ENCODE results near the gene ANKRD9.

The ANKRD9 gene

GRCh38 chr14:102510616-102511520, 1.3 kb upstream of the ANKRD9 start:
- no peak for DNase-seq

GRCh38 chr14:102508774-102509745, 516 bp downstream of the ANKRD9 start:
- no peak for DNase-seq

DNA sequence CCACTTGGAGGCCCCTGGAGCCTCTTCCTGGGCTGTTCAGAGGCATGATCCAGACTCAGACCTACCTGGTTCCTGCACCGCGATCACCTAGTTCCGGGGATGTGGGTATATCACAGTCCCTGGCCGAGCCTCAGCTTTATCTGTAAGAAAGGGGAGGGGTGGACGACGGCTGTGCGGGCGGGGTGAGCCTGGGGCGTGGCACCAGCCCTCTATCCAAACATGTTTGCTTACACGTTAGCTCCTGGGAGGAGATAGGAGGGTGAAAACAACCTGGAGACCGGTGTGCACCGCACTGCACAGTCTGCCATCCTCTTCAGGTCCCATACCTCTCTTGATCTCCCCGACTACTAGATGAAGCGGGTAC, 1.2 kb downstream of the ANKRD9 start:
- no peak for DNase-seq

DNA sequence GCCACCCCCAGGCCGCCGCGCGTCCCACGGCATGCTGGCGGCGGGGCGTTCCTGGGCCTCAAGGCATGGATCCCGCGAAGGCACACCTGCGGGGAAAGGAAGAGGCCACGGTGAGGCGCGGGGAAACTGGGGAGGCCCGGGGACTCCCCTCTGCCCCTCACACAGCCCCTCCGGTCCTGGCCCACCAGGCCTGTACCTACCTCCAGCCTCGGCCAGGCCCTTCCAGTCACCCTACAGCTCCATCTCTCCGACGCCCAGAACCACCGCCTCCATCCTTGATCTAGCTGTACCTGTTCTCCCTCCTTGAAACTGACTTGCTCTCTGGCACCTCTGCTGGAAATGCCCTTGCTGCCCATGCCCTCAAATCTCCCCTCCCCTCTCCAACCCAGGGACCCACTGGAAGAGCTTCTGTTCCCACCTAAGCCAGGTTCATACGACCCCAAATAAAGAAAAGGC, 1.7 kb downstream of the ANKRD9 start:
- DNase-seq: no peak

DNA sequence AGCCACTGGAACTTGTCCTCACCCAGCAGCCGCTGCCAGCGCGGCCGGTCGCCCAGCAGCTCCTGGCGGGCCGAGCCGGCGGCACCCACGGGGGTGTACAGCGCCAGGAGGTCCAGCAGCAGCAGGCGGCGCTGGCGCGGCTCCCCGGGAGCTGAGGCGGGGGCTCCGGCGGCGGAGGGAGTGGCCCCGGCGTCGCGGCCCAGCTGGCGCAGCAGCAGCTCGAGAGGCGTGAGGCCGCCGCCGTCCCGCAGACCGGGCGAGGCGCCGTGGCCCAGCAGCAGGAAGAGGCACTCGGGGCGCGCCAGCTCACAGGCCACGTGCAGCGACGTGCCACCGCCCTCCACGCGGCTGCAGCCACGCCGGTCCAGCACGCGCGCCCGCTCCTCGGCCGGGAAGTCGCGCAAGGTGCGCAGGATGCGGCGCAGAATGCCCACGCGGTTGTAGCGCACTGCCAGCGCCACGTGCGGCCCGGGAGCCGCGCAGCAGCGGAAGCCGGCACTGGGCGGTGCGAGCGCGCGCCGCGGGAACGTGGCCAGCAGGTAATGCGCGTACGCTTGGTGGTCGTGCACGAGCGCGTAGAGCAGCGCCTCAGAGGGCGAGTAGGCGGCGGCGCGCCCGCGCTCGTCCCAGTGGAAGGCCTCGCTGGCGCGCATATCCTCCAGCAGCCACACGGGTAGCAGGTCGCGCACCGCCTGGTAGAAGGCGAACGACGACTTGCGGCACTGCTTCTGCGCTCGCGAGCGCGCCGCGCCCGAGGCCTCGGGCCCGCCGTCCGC, 2.3 kb downstream of the ANKRD9 start:
- no peak for DNase-seq

GRCh38 chr14:102506626-102506925, 3.0 kb downstream of the ANKRD9 start:
- no peak for DNase-seq

DNA sequence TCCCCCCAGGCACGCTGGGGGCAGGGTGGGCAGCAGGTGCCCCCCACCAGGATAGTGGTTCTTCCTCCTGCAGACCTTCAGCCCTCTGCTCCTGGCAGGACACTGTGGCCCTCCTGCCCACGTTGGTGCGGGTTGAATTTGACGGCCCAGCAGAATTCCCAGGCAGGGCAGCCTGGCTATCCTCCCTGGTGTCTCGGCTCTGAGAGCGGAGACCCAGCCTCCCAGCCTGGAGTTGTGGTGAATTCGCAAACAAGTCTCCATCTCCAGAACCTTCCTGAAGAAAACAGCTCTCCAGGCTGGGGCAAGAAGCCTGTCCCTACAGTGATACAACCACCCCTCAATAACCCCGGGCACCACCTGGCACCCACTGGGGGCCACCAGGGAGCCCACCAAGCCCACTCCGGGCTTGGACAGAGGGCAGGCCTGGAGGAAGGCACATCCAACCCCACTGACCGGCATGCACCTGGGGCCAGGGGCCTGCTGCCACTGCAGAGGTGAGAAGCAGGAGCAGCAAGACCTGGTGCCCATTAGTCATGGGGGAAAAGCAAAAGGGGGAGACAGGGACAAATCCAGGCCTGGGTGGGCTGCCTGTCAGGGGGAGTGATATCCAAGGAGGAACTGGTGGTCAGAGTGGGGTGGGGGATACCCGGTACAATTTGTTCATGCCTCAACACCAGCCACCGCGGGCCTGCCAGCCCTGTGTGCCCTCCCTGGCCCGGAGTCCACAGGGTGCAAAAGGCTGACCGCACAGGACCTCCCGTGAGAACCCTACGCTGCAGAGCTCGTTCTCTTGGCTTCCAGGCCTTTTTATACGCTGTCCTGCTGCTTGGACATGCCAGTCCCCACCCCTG, 3.6 kb downstream of the ANKRD9 start:
- no peak for DNase-seq

- DNase-seq: no peak
Measured at GRCh38 chr14:102505000-102505619, 4.5 kb downstream of the ANKRD9 start.

- no peak for DNase-seq
Measured at GRCh38 chr14:102504328-102504999, 5.1 kb downstream of the ANKRD9 start.

GRCh38 chr14:102503641-102504327, 5.8 kb downstream of the ANKRD9 start:
- DNase-seq: no peak

DNA sequence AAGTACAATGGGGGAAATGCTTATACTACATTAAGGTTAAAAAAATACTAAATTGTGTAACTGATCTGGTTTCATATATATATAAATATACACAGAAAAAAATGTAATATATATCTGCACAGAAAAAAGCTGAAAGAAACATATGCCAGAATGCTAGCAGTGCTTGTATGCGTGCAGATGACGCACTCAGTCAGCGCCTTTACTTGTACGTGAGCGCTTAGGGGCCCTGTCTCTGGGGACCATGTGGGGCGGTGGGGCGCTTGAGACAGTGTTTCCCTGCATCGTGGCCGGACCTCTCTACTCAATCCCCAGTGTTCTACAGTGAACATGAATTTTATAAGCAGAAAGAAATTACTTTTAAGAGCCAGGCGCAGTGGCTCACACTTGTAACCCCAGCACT, 7.0 kb downstream of the ANKRD9 start:
- no peak for DNase-seq

DNA sequence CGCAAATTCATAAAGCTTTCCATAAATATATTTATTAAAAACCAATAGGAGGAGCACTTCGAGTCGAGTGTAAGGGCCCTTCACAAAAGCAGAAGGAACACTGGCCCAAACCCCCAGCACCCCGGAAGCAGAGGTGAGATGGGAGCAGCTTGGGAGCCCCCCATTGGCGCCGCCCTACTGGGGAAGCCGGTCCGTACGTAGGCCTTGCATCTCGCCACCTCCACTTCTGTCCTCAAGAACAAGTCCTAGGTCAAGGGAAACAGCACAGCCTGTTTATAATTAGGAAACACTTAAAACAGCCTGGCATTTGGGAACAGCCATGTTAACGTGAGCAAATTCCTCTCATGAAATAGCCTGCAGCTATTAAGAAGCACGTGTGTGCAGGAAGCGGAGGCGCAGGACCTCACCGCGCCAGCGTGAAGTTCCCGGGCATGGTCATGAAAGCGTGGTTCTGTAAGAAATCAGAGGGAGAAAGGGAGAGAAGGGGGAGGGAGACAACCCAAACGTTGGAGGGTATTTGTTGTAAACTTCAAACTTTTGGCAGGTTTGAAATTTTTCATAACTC, 7.7 kb downstream of the ANKRD9 start:
- DNase-seq: no peak

- DNase-seq: no peak
Measured at GRCh38 chr14:102500713-102501112, 8.9 kb downstream of the ANKRD9 start.

DNA sequence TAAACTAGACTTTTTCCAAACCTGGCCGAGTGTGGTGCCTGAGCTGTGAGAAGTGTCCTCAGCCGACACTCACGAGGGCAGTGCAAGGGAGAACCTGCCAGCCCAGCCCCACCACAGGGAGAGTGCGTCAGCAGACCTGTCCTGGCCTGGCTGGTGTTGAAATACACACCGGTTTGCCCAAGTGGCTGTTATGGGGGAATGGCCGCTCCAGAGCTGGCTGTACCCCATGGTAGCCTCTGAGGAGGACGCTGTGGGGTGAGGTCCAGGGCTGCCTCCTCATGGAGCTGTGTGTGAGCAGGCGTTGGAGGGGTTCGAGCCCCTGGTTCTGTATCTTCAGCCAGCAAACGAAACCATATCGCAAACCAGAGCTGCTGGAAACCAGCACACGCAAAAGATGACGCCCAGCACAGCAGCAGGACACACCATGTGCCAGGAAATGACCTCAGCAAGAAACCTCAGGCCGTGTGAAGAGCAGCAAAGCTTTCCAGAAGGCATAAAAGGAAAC, 9.4 kb downstream of the ANKRD9 start:
- no peak for DNase-seq

GRCh38 chr14:102499401-102500157, 10.0 kb downstream of the ANKRD9 start:
- DNase-seq: no peak

DNA sequence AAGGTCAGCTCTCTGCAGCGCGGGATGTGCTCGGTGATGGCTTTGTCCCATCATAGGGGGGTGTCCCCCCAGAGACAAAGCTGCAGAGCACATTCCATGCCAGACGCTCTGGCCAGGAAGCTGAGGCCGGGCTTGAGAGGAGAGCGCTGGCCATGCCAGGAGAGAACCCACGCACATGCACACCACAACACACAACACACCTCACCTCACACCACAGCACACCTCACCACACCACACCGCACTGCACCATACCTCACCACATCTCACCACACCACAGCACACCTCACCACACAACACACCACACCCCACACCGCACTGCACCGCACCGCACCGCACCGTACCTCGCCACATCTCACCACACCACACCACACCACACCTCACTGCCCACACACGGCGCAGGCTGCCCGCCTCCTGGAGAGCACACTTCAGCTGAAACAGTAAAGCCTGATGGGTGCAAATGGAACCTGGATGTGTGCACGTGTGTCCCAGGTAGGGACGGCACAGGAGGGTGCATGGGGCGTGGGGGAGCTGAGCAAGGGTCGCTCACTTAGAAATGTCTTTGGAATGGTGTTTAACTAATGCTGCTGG, 10.8 kb downstream of the ANKRD9 start:
- no peak for DNase-seq

- DNase-seq: no peak
Measured at GRCh38 chr14:102497998-102498677, 11.4 kb downstream of the ANKRD9 start.

All from NCI-H1436 treated with DMSO at 0.1 percent for 48 hours (cell line).